Loucy (cell line): ENCODE results near the gene TAS2R13.
A peak's percentile ranks its signal among the peaks of the same experiment; 100 is the strongest.

Source experiments
- H2AFZ ChIP-seq: fragments of 200-600 bp; sonication (generic); 2 replicates; pipeline ENCODE4 v1.6.0; 2016; ENCODE audit warnings: antibody characterized with exemption, mild to moderate bottlenecking, low read length, moderate library complexity
- H3F3A ChIP-seq: fragments of 200-600 bp; 2 replicates; pipeline ENCODE4 v1.6.0; 2016; ENCODE audit warnings: antibody characterized with exemption, low read depth, mild to moderate bottlenecking
- H3K27me3 ChIP-seq: fragments of 200-600 bp; sonication (generic); 2 replicates; pipeline ENCODE4 v1.6.1; 2014; ENCODE audit warnings: low read length, mild to moderate bottlenecking; ENCODE audit not compliant: insufficient read depth, poor library complexity, severe bottlenecking
- H3K36me3 ChIP-seq: fragments of 200-600 bp; sonication (generic); 2 replicates; pipeline ENCODE4 v1.6.1; 2016; ENCODE audit warnings: low read length; ENCODE audit not compliant: insufficient read depth
- H3K4me1 ChIP-seq: fragments of 200-600 bp; sonication (generic); 2 replicates; pipeline ENCODE4 v1.5.1; 2014; ENCODE audit warnings: low read length, mild to moderate bottlenecking; ENCODE audit not compliant: insufficient read depth, poor library complexity, severe bottlenecking
- H3K4me2 ChIP-seq: fragments of 200-600 bp; sonication (generic); 2 replicates; pipeline ENCODE4 v1.6.0; 2014; ENCODE audit warnings: antibody characterized with exemption, low read length, low read depth, mild to moderate bottlenecking; ENCODE audit not compliant: poor library complexity, severe bottlenecking
- H3K4me3 ChIP-seq: fragments of 200-600 bp; sonication (generic); 2 replicates; pipeline ENCODE4 v1.5.1; 2014; ENCODE audit warnings: low read length, mild to moderate bottlenecking, mixed read lengths; ENCODE audit not compliant: poor library complexity, severe bottlenecking
- H3K79me2 ChIP-seq: fragments of 200-600 bp; sonication (generic); 2 replicates; pipeline ENCODE4 v1.6.1; 2014; ENCODE audit warnings: low read length; ENCODE audit not compliant: insufficient read depth
- H3K9ac ChIP-seq: fragments of 200-600 bp; sonication (generic); 2 replicates; pipeline ENCODE4 v1.6.0; 2014; ENCODE audit warnings: mild to moderate bottlenecking, low read depth, low read length, moderate library complexity; ENCODE audit not compliant: poor library complexity, severe bottlenecking
- H3K9me2 ChIP-seq: fragments of 200-600 bp; sonication (generic); replicated peaks from 2 replicates; pipeline ENCODE4 v1.6.1; 2016; ENCODE audit warnings: low read depth, low read length, mixed read lengths
- H3K9me3 ChIP-seq: fragments of 200-600 bp; sonication (generic); 2 replicates; pipeline ENCODE4 v1.6.1; 2014; ENCODE audit warnings: mild to moderate bottlenecking, antibody characterized with exemption, low read length, low read depth; ENCODE audit not compliant: insufficient read depth
- H4K20me1 ChIP-seq: fragments of 200-600 bp; sonication (generic); 2 replicates; pipeline ENCODE4 v1.6.0; 2014; ENCODE audit warnings: antibody characterized with exemption, low read length, mild to moderate bottlenecking; ENCODE audit not compliant: insufficient read depth, poor library complexity, severe bottlenecking
- CTCF ChIP-seq: fragments of 200-600 bp; sonication (generic); conservative IDR thresholded peaks from 2 replicates; pipeline ENCODE4 v1.5.1; 2014; ENCODE audit warnings: mild to moderate bottlenecking, antibody characterized with exemption, low read length
- EZH2phosphoT487 ChIP-seq: fragments of 200-600 bp; IDR thresholded peaks from 2 replicates; pipeline ENCODE4 v1.6.1; 2018; ENCODE audit warnings: antibody characterized with exemption, mild to moderate bottlenecking, moderate library complexity, borderline replicate concordance

TAS2R13 gene

GRCh38 chr12:10919809-10920208 is 10.4 kb upstream of the TAS2R13 start:
- Histone ChIP-seq H3K4me2 (no peak overlapping the region), H2AFZ (no peak overlapping the region), H3K4me1 (no peaks in the 10 kb centered on the region), H3K9me2 (no peaks in the 10 kb centered on the region), H3K4me3 (no peak overlapping the region), H3K9ac (no peak overlapping the region), H3K27me3 (no peaks in the 10 kb centered on the region), H3K9me3 (no peaks in the 10 kb centered on the region), H3K79me2 (no peaks in the 10 kb centered on the region), H4K20me1 (no peaks in the 10 kb centered on the region), H3K36me3 (no peaks in the 10 kb centered on the region), H3F3A (no peaks in the 10 kb centered on the region)
- TF ChIP-seq EZH2phosphoT487, result no peak
- no peak for TF ChIP-seq CTCF

- no peak for TF ChIP-seq EZH2phosphoT487
- Histone ChIP-seq H3K4me2 (no peak overlapping the region), H3K9me2 (no peaks in the 10 kb centered on the region), H3K27me3 (no peaks in the 10 kb centered on the region), H3K4me3 (no peak overlapping the region), H2AFZ (no peak overlapping the region), H3K9ac (no peak overlapping the region), H3K9me3 (no peaks in the 10 kb centered on the region), H4K20me1 (no peaks in the 10 kb centered on the region), H3F3A (no peaks in the 10 kb centered on the region), H3K79me2 (no peaks in the 10 kb centered on the region), H3K4me1 (no peaks in the 10 kb centered on the region), H3K36me3 (no peaks in the 10 kb centered on the region)
These were observed 1.0 kb upstream of the TAS2R13 start for GRCh38 chr12:10910380-10910779.

- no peak for TF ChIP-seq EZH2phosphoT487
- no peak for TF ChIP-seq CTCF
- Histone ChIP-seq H3K79me2 (no peaks in the 10 kb centered on the region), H3K9me2 (no peaks in the 10 kb centered on the region), H4K20me1 (no peaks in the 10 kb centered on the region), H3K4me1 (no peaks in the 10 kb centered on the region), H3K9ac (no peak overlapping the region), H3K36me3 (no peaks in the 10 kb centered on the region), H2AFZ (no peak overlapping the region), H3K4me3 (no peak overlapping the region), H3K4me2 (no peak overlapping the region), H3K27me3 (no peaks in the 10 kb centered on the region), H3K9me3 (no peaks in the 10 kb centered on the region), H3F3A (no peaks in the 10 kb centered on the region)
These were observed 4.7 kb downstream of the TAS2R13 start for GRCh38 chr12:10904686-10905085.

- Histone ChIP-seq H3K36me3 (no peaks in the 10 kb centered on the region), H3K79me2 (no peaks in the 10 kb centered on the region), H4K20me1 (no peaks in the 10 kb centered on the region), H2AFZ (no peak overlapping the region), H3K4me1 (no peaks in the 10 kb centered on the region), H3K4me2 (no peak overlapping the region), H3K27me3 (no peaks in the 10 kb centered on the region), H3K9ac (no peak overlapping the region), H3F3A (no peaks in the 10 kb centered on the region), H3K4me3 (no peak overlapping the region), H3K9me2 (no peaks in the 10 kb centered on the region), H3K9me3 (no peaks in the 10 kb centered on the region)
- TF ChIP-seq EZH2phosphoT487, result no peak
- TF ChIP-seq CTCF, result peak; percentile 33; the same call in 1 of the 2 replicates
These were observed 7.9 kb downstream of the TAS2R13 start for GRCh38 chr12:10901427-10901826.
